ENCODE measurements around the gene GIMD1.

DNA sequence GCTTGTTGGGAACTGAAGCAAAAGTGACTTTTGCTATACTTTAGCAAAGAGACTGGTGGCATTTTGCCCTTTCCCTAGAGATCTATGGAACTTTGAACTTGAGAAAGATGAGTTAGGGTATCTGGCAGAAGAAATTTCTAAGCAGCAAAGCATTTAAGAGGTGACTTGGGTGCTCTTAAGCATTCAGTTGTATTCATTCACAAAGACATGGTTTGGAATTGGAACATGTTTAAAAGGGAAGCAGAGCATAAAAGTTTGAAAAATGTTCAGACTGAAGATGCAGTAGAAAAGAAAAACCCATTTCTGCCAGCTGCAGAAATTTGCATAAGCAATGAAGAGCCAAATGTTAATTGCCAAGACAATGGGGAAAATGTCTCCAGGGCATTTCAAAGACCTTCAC, 30.7 kb downstream of the GIMD1 start:
- TF ChIP-seq POLR2A (IDR thresholded peaks at IDR 0.05; ENCODE audit: low read depth, low read length) (no peak), TAF1 (IDR thresholded peaks at IDR 0.05; ENCODE audit: low read depth, low read length) (no peak), POLR2AphosphoS5 (IDR thresholded peaks at IDR 0.05; ENCODE audit: low read depth, low read length) (no peak)

Data from GM12891 (cell line).